ENCODE measurements around the gene TUBA1C. TPM values are rescaled to one million over a fixed set of nuclear protein-coding genes. Genes with fewer than 3 reads are reported as not detected.
"Not testable (repeated sequence)": the region's sequence is repeated elsewhere in the genome, so short reads cannot be mapped to it uniquely, and the experiment has no call there.

The TUBA1C gene
- total RNA-seq, 2 donors from 2014 or later, result 600 to 684 TPM

GRCh38 chr12:49276304-49277290 is 11.7 kb downstream of the TUBA1C start:
- Mint-ChIP-seq H3K4me3 (no peak overlapping the region), H3K36me3 (ENCODE audit: low read depth) (peaks cover 23% of the 10 kb centered on the region), H3K27ac (no peak overlapping the region)

GRCh38 chr12:49277466-49277865 is 12.6 kb downstream of the TUBA1C start:
- no peak overlapping the region for H3K27ac ChIP-seq (ENCODE audit: low read depth, low read length)
- no peak overlapping the region for H3K27ac Mint-ChIP-seq
- no peak overlapping the region for H3K4me3 Mint-ChIP-seq
- DNase-seq, result no peak
- TF ChIP-seq CTCF (conservative IDR thresholded peaks at IDR 0.05), result no peak
- H3K36me3 ChIP-seq (ENCODE audit: control insufficient read depth, insufficient read depth, low read length), result peaks cover 20% of the 10 kb centered on the region
- WGBS, 2 experiments (ENCODE audit: insufficient coverage in 1 of 2, insufficient read length in 1 of 2), result 94 to 98% methylated on average over 7 of the region's 7 CpGs
- H3K9me3 Mint-ChIP-seq, result peaks cover 2% of the 10 kb centered on the region
- H3K4me1 Mint-ChIP-seq, result peaks cover 17% of the 10 kb centered on the region
- H3K4me1 ChIP-seq (ENCODE audit: control insufficient read depth, insufficient read depth, low read length), result no peaks in the 10 kb centered on the region
- H3K36me3 Mint-ChIP-seq (ENCODE audit: low read depth), result peaks cover 15% of the 10 kb centered on the region
- no peak overlapping the region for H3K4me3 ChIP-seq (ENCODE audit: low read length)
- H3K27me3 Mint-ChIP-seq (ENCODE audit: insufficient read depth), result no peaks in the 10 kb centered on the region
- no peak overlapping the region for H3K9ac ChIP-seq (ENCODE audit: extremely low read depth, low read length, poor library complexity, severe bottlenecking)
- no peaks in the 10 kb centered on the region for H3K27me3 ChIP-seq (ENCODE audit: control insufficient read depth, insufficient read depth, low read length, poor library complexity, severe bottlenecking)
- H3K9me3 ChIP-seq (ENCODE audit: control insufficient read depth, low read length), result no peaks in the 10 kb centered on the region

More at GRCh38 chr12:49276304-49277290, 11.7 kb downstream of the TUBA1C start:
- peaks cover 11% of the 10 kb centered on the region for H3K4me1 Mint-ChIP-seq
- no peaks in the 10 kb centered on the region for H3K27me3 ChIP-seq (ENCODE audit: control insufficient read depth, insufficient read depth, low read length, poor library complexity, severe bottlenecking)
- peak; percentile 59 for DNase-seq
- H3K4me1 ChIP-seq (ENCODE audit: control insufficient read depth, insufficient read depth, low read length), result no peaks in the 10 kb centered on the region
- H3K9ac ChIP-seq (ENCODE audit: extremely low read depth, low read length, poor library complexity, severe bottlenecking), result no peak overlapping the region
- 92% methylated on average over 12 of the region's 13 CpGs for WGBS, 2 experiments (ENCODE audit: insufficient coverage in 1 of 2, insufficient read length in 1 of 2)
- H3K27me3 Mint-ChIP-seq (ENCODE audit: insufficient read depth), result no peaks in the 10 kb centered on the region
- no peak for TF ChIP-seq CTCF (conservative IDR thresholded peaks at IDR 0.05)
- no peaks in the 10 kb centered on the region for H3K9me3 ChIP-seq (ENCODE audit: control insufficient read depth, low read length)
- peaks cover 26% of the 10 kb centered on the region for H3K36me3 ChIP-seq (ENCODE audit: control insufficient read depth, insufficient read depth, low read length)
- no peak overlapping the region for H3K4me3 ChIP-seq (ENCODE audit: low read length)
- peak overlapping the region; percentile 66 for H3K27ac ChIP-seq (ENCODE audit: low read depth, low read length)
- H3K9me3 Mint-ChIP-seq, result peaks cover 2% of the 10 kb centered on the region

GRCh38 chr12:49279706-49280159 is 14.9 kb downstream of the TUBA1C start:
- H3K9me3 Mint-ChIP-seq, result peaks cover 6% of the 10 kb centered on the region
- Histone ChIP-seq H3K4me1 (ENCODE audit: control insufficient read depth, insufficient read depth, low read length) (peaks cover 5% of the 10 kb centered on the region), H3K9me3 (ENCODE audit: control insufficient read depth, low read length) (no peaks in the 10 kb centered on the region), H3K27ac (ENCODE audit: low read depth, low read length) (peak overlapping the region; percentile 60), H3K9ac (ENCODE audit: extremely low read depth, low read length, poor library complexity, severe bottlenecking) (no peak overlapping the region), H3K4me3 (ENCODE audit: low read length) (no peak overlapping the region), H3K27me3 (ENCODE audit: control insufficient read depth, insufficient read depth, low read length, poor library complexity, severe bottlenecking) (no peaks in the 10 kb centered on the region), H3K36me3 (ENCODE audit: control insufficient read depth, insufficient read depth, low read length) (no peaks in the 10 kb centered on the region)
- peak overlapping the region; percentile 78 for H3K27ac Mint-ChIP-seq
- H3K27me3 Mint-ChIP-seq (ENCODE audit: insufficient read depth), result peaks cover 1% of the 10 kb centered on the region
- no peaks in the 10 kb centered on the region for H3K36me3 Mint-ChIP-seq (ENCODE audit: low read depth)
- DNase-seq, result peak; percentile 88
- peaks cover 24% of the 10 kb centered on the region for H3K4me1 Mint-ChIP-seq
- 42 to 50% methylated on average over 7 of the region's 7 CpGs for WGBS, 2 experiments (ENCODE audit: insufficient coverage in 1 of 2, insufficient read length in 1 of 2)
- H3K4me3 Mint-ChIP-seq, result no peak overlapping the region
- no peak for TF ChIP-seq CTCF (conservative IDR thresholded peaks at IDR 0.05)

- H3K27ac Mint-ChIP-seq, DNase-seq: not testable (repeated sequence)
- peaks cover 24% of the 10 kb centered on the region for H3K4me1 Mint-ChIP-seq
Observed at GRCh38 chr12:49280545-49280944, 15.7 kb downstream of the TUBA1C start.

More at GRCh38 chr12:49280545-49280944, 15.7 kb downstream of the TUBA1C start:
- not testable (repeated sequence) for H3K27me3 Mint-ChIP-seq (ENCODE audit: insufficient read depth); H3K27ac ChIP-seq (ENCODE audit: low read depth, low read length); H3K36me3 Mint-ChIP-seq (ENCODE audit: low read depth); H3K9me3 ChIP-seq (ENCODE audit: control insufficient read depth, low read length); H3K4me1 ChIP-seq (ENCODE audit: control insufficient read depth, insufficient read depth, low read length); H3K9ac ChIP-seq (ENCODE audit: extremely low read depth, low read length, poor library complexity, severe bottlenecking); H3K27me3 ChIP-seq (ENCODE audit: control insufficient read depth, insufficient read depth, low read length, poor library complexity, severe bottlenecking); H3K4me3 Mint-ChIP-seq; H3K4me3 ChIP-seq (ENCODE audit: low read length); H3K36me3 ChIP-seq (ENCODE audit: control insufficient read depth, insufficient read depth, low read length); H3K9me3 Mint-ChIP-seq
- WGBS, 2 experiments (ENCODE audit: insufficient coverage in 1 of 2, insufficient read length in 1 of 2), result 93% methylated on average over 3 to 6 of the region's 6 CpGs
